Kidney tubule cell (primary cell): ENCODE results near the gene NCKAP5.

Source experiments
- DNase-seq: peaks from one replicate; pipeline ENCODE4 v3.0.0-alpha.2; 2018; ENCODE audit warnings: low spot score

Gene NCKAP5

DNA sequence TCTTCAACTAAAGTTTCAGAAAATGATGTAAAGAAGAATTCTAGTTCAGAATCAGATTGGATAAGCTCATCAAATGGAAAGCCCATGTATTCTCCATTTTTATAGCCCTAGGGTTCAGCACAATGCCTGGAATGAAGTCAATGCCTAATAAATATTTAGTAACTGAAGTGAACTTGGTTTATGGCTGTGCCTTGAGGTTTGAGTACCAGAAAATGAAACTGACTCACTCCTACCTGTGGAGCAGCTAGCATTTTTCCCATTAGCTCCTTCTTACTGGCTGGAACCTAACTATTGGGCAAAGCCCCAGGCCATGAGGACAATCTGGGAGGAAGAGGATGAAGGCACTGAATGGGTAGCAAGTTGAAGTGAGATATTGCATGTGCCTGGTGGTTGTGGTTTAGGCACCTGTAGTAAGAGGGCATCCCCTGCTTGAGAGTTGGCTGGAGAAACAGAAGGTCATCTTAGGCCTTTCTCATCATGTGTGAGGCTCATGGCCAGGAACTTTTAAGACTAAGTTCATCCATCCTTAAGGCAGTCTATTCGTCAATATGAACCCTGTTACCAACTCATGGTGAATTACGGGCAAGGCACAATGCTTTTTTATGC, 813.3 kb downstream of the NCKAP5 start:
- no peak for DNase-seq

DNA sequence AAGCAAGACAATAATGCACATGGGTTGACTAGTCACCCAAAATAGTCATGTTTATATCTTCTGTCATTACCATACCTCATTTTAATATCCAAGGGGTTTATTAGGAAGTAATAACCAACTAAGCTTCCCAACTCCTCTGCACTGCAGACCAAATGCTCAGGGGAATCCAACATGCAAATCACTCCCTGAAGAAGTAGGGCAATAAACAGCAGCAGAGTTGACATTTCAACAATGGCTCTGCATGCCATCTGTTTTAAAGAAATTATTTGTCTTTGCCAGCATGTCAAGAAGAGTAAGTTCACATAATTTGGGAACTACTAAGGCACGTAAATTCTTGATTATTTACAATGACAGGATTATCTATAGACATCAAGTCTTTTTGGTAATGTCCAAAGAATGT, 813.9 kb downstream of the NCKAP5 start:
- DNase-seq: no peak

DNA sequence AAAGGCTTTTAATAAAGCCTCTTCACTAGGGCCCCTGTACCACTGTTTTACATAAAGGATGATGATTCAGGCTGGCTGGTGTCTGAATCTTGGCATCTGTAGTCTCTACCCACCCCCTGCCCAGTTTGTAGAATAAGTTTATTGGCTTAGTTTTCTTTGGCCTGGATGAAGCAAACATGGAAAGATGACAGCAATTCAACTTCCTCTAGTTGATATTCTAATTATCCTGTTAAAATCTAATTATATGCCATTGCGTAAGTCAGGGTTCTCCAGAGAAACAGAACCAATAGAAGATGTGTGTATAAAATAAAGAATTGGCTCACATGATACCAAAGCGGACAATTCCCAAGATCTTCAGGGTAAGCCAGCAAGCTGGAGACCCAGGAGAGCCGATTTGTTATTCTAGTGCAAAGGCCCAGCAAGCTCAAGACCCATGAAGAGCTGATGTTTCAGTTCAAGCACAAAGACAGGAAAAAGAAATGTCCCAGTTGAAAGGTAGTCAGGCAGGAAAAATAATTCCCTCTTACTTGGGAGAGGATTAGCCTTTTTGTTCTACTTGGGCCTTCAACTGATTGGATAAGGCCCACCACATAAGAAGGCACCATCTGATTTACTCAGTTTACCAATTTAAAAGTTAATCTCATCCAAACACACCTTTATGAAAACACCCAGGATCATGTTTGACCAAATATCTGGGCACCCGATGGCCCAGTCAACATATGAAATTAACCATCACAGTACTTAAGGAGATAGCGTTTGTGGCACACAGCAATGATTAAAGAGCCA, 815.6 kb downstream of the NCKAP5 start:
- DNase-seq: no peak

DNA sequence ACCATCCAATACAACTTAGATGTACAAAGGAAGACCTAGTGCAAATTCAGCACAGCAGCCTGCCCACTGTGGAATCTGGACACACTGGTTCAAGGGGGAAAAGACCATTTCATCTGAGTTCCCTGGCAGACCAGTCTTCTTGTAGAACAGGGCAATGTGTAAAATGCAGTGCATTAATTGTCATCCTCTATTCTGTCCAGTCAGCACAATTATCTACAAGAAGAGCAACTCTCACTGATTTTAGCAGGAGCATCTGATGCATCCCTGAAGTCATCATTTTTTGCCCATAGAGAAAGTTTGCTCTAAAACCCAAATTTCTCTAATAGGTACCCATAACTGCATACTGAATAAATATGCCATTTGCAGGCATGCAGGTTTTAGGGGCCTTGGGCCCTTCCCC, 816.4 kb downstream of the NCKAP5 start:
- no peak for DNase-seq

DNA sequence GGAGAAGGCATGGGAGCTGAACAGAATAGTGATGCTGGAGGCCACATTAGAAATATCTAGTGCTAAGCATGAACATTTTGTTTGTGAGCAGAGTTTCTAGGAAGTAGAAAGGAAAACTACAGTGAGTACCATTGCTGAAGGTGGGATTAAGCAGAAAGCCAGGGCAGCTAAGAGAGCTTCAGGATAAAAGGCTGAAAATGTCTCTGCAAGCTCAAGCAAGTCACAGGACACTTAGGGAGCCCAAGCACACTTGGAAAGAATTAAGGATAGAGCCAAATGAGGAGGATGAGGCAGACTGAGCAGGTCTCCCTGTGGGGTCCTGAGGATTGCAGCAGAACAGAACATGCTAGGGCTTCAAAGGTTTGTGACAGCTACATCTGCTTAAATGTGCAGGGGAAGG, 817.7 kb downstream of the NCKAP5 start:
- DNase-seq: no peak

DNA sequence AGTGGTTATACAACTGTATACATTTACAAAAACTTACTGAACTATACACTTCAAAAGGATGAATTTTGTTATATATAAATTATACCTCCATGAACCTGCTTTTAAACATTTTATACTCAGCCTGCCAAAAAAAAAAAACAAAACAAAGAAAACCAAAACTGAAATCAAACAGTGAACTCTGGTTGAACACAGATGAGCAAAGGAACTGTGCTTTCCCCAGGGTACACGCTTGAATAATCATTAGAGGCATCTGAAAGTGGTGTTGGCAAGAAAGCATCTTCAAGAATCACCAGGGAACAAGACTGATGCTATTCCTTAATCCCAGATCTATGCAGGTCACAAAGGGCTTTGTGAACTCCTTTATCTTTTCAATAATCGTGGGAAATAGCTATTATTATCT, 821.2 kb downstream of the NCKAP5 start:
- no peak for DNase-seq

DNA sequence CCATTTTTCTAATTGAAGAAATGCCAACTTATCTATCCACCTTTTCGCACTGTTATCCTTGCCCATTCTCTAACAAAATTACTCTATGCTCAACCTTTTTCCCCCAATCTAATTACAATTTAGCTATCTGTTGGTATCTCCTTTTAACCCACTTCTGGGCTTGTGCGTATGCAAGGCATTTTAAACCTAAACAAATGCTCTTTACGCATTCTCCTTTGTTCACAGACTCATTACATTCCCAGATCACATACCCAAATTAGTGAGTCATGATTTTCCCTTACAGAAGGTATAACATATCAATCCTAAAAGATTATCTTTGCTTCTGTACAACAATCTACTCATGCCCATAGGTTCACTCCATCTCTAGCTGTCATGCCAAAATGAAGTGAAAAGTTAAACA, 826.5 kb downstream of the NCKAP5 start:
- no peak for DNase-seq

DNA sequence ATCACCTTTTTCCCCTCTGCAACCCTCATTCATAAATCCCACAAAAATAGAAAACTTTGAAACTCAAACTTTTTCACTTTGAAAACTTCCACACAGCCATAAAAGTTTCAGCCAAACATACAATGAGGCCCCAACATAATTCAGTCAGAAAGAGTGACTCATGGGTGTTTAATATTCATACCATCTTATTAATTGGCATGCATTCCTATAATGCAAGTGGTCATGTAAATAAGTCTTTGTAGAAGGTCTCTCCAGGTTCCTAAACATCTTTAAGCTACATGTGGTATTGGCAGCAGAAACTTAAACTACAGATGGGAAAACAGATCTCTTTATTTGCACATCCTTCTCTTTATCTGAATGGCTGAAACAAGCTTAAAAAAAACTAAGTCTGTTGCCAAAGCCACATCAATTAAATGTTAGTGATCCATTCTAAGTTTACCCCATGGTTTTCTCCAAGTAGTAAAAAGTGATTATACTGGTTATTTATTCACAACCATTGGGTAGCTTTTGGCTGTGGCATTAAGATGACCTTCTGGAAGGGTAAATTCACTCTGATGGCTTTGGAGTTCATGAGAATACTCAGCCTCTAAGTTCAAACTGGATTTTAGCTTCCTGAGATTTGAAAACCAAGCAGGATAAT, 828.1 kb downstream of the NCKAP5 start:
- DNase-seq: no peak

DNA sequence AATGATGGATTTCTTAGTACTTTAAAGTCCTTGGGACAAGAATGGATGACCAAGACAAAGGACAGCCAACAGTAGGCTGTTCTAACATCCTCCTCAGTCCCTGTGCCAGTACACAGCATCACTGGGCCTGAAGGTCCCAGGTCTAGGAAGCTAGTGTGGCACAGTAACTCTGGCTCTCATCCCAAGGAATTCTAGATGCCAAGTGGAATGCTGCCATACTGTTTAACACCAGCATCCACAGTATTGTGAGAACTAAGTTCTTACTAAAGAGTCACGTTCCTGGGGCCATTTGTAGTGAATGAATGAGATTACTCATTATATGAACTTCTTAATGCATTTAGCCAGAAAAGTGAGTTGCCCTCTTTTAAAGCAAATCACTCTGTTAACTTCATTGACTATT, 830.0 kb downstream of the NCKAP5 start:
- no peak for DNase-seq

DNA sequence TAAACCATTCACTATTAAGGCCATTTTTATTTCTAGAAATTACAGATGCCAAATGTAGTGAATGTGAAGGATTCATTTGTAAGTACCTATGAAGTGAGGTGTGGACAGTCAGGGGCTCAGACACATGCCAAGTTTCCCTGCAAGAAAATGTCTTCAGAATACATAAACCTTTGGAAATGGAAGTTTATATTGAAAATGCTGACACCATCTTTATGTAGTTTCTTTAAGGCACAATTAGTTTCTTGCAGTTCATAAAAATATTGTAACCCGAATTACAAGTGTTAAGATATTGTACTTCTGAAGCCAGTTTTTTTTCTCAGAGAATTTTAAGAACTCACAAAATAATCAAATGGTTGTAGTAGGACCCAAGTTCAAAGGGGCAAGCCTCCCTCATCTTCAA, 832.2 kb downstream of the NCKAP5 start:
- DNase-seq: no peak

DNA sequence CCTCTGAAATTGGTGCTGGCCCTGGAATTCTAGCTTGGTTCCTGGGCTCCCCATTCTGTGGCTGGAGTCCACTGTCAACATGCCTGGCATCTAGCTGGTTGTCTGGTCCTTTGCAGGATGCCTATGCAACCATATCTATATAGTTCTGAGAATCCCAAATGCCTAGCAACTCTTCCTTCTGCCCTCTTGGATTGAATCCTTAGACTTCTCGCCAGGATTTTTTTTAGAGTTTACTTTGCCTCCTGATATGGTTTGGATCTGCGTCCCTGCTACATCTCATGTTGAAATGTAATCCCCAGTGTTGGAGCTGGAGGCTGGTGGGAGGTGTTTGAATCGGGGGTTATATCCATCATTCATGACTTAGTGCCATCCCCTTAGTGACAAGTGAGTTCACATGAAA, 833.3 kb downstream of the NCKAP5 start:
- no peak for DNase-seq

DNA sequence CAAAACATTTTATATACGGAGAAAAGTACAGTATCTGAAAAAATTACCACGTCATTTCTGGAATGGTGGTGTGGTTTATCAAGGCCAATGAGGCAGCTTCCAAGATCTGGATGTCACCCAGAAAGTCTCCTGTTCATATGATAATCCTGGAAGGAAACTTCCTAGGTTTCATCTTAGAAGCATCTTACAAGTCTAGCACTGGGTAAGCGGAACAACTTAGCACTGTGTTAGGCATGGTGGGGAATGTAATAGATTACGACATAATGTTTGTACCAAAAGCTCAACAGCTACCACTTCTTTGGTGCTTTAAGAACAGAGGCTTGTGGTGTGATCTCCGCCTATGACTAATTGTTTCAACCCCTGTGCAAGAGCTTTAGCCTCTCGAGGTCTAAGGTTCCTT, 835.2 kb downstream of the NCKAP5 start:
- no peak for DNase-seq

DNA sequence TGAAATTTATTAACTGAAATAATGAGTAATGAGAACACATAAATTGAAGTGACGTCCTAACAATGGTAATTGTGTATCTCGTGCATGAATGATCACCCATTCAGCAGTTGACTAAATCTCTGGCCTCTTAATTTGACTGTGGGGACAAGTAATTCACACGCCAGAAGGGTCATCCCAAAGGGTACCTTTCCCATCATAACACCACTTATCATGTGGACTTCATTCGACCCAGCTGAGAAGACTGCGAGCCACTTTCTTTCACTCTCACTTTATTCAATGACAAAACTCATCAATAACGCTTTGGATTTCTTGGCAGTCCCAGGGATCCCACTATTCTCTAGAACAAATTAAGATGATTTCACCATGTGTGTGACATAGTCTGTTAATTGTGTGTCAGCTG, 835.6 kb downstream of the NCKAP5 start:
- no peak for DNase-seq

DNA sequence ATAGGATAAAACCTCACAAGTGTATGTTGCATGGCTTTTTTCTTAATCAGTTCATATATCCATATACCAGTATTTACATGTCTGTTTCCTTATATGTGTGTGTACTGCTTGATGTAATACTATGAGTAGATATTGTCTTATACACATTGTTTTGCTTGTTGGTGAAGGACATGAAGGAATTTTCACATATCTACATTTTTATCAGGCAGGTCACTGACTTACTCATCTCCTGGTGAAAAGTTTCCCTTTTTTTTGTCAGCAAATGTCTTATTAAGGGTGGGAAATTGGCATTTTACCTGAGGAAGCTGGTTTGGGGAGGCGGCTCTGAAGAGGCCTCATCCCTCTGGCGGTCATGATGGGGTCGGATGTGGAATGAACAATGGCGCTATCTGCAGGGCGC, 836.8 kb downstream of the NCKAP5 start:
- DNase-seq: no peak

DNA sequence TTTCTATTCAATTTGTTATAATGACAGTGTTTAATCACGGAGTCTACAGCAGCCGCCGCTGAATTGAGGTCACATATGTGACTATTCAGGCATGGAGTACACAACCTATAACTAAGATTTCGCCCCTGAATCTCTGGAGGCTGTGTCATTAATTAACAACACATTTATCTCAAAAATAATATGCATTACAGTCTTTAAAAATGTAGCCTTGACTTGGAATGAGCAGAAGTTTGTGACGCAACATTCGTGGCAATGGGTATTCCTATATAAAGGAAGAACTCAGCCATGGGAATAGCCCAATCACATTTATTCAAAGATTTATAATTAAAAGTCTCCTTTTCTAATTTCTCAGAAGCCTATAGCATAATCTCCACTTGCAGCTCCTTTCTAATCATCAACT, 837.7 kb downstream of the NCKAP5 start:
- DNase-seq: no peak

DNA sequence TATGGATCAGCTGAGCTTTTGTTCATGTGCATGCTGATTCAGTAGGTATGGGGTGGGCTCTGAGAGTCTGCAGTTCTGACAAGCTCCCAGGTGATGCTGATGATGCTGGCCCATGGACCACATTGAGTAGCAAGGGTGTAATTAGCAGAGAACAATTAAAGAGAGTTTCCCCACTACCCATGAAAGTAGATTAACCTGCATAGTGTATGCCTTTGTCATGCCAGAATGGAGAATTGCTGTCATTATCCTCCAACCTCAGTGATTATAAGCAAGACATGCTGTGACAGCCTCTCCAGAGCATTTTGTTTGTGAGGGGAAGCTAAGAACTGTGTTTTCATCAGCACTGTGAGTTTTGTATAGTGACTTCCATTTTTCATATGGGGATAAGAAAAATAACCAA, 838.7 kb downstream of the NCKAP5 start:
- DNase-seq: no peak

DNA sequence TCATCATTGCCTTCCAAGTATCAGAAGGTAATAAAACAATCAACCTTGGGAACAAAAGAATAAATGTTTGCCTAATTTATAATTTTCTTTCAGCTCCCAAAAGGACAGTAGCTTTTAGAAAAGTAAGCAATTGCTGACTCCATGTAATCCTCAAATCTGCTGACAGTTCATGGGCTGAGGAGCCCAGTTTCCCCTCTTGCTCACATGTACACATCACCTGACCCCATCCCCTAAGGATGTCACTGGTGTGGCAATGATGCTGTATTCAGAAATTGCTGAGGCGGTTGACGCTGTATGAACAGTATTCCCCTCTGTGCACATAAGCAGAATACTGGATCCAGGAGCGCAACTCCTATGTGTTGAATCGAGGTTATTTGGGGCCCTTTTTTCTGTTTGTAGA, 842.1 kb downstream of the NCKAP5 start:
- DNase-seq: no peak

DNA sequence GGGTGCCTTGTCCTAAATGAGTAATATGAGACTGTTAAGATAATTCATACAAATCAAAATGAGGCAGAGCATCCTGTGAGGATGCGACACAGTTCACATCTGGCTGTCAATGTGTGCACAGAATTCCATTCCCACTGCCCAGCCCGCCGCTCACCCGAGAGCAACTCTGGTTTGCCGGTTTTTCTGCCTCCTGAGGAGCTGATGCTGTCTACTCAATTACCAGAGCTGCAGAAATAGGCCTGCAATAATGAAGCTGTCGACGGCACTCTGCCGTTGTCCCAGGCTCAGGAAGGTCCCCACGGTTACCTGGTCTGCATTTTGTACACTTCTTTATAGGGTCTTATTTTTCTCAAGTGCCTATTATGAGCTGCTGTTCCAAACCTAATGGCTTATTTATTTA, 842.5 kb downstream of the NCKAP5 start:
- DNase-seq: no peak

DNA sequence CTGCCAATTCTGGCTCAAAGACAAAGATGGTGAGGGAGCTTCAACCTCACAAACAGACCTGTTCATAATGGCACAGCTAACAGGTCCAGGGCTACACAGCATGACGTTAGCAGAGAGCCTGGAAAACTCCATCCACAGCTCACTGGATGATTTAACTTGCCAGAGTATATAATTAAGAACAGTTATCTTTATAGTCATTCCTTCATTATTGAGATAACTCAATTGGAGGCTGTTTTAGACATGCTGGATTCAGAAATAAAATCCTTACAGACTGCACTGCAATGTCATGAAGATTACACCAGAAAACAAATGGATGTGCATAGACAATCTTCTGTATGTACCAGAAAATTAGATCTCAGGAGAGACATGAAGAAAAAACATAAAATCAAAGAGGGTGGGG, 843.1 kb downstream of the NCKAP5 start:
- DNase-seq: no peak

DNA sequence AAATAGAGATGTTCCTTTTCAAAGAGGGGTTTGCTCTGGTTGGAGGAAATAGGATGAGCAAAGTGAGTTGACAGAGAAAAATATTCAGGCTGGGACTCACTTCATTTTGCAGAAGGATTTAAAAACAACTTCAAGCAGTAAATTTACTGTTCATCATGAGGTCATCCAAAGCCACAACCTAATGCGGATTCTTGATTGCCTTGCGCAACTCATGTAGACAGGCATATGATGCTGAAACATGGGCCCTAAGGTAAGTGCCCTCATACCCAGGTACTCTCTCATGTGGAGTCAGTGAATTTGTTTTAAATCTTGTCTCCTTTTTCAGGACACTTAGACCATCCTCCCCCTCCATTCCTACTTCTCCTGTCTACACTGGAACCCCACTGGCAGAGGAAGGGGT, 846.3 kb downstream of the NCKAP5 start:
- DNase-seq: no peak

DNA sequence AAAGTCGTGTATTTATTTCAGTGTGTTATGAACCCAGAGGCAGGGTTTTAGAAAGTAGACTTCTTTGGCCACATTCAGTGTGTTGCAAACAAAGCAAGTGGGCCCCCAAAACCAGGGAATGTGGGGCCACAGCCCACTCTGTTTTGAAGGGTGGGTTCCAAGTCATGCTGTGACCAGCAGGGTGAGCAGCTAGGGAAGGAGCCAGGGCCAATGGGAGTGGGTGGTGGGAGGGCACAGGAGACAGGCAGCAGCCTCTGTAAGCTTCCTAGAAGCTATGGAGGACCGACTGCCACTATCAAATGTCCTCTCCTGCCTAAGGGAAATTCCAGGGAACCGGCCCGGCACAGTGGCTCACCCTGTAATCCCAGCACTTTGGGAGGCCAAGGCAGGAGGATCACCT, 847.9 kb downstream of the NCKAP5 start:
- no peak for DNase-seq

DNA sequence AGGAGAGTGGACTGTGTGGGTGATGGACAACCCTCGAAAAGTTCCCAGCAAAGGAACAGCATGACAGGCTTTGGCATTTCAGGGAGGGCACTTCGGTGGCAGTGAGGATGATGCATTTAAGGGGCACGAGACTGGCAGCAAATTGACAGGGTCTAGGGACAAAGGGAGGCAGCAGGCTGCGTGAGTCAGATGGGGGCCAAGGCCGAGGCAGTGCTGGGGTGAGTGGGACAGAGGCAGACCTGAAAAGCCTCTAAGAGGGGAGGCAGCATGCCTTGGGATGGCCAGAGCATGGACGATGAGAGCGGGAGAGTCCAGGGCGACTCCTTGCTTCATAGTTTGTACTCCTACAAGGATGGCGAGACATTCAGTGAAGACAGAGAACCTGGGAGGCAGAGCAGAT, 848.8 kb downstream of the NCKAP5 start:
- DNase-seq: no peak

DNA sequence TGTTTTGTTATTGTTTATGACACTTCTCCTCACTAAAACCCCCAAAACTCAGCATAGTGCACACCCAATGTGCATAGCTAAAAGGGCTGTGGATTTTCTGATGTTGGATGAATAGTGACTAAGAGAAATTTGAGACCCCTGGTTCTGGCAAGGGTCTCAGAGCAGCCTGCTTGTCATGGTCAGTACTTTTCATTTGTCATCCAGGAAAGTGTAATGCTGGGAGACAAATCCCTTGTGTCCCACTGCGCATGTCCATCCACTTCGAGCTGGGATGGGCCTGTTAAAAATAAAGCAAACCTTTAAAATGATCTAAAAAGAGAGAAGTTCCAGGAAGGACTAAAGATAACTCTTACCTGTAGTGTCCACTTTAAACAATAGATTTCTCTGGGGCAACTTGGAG, 851.3 kb downstream of the NCKAP5 start:
- DNase-seq: no peak
